GM12878 (cell line): Measurements from ENCODE around the gene ZNF83. TPM values are rescaled to one million over a fixed set of nuclear protein-coding genes. Genes with fewer than 3 reads are reported as not detected.
"Not testable (repeated sequence)": the region's sequence is repeated elsewhere in the genome, so short reads cannot be mapped to it uniquely, and the experiment has no call there.

Source experiments
- ATAC-seq: fragments of 200-7000 bp; cut with Tn5 transposase; 3 replicates; pipeline ENCODE4 v1.9.1; 2020; ENCODE audit warnings: mild to moderate bottlenecking, moderate library complexity
- BruUV-seq: library from RNA; stranded (reverse); fragments of 400-500 nt; replicated peaks from 2 replicates; lab custom pipeline; 2021; lab: Mats Ljungman, UMichigan
- CTCF ChIA-PET: fragments of 300-600 bp; sonication (Branson Sonifier 250); formaldehyde crosslinking; extraction: SDS; loops from one replicate; lab custom pipeline; 2021; ENCODE audit warnings: inconsistent platforms; lab: Yijun Ruan, JAX
- POLR2A ChIA-PET: fragments of 350-600 bp; formaldehyde crosslinking; extraction: SDS; loops from one replicate; lab custom pipeline; 2021; ENCODE audit warnings: inconsistent platforms; lab: Charles Lee
- RAD21 ChIA-PET: fragments of 300-600 bp; sonication (Branson Sonifier 250); formaldehyde crosslinking; loops from one replicate; lab custom pipeline; 2023; ENCODE audit warnings: antibody characterized with exemption; ENCODE audit not compliant: unreplicated experiment; lab: Charles Lee
- SMC1A ChIA-PET: fragments of 300-600 bp; sonication (Branson Sonifier 250); formaldehyde crosslinking; loops from one replicate; lab custom pipeline; 2023; ENCODE audit not compliant: unreplicated experiment, uncharacterized antibody; lab: Charles Lee
- DNase-seq: peaks from one replicate; pipeline ENCODE4 v3.0.0-alpha.2; 2011; ENCODE audit warnings: low read depth, low spot score
- FAIRE-seq: peaks from 3 replicates; lab custom pipeline; 2011; peaks lifted over from hg19 to GRCh38; lab: Jason Lieb, UNC
- H2AFZ ChIP-seq: 2 replicates; pipeline ENCODE4 v1.6.0; 2011; ENCODE audit warnings: low read depth, low read length, control low read depth; ENCODE audit not compliant: control insufficient read depth
- H3K27ac ChIP-seq: 2 replicates; pipeline ENCODE4 v1.5.1; 2011; ENCODE audit warnings: control low read depth; ENCODE audit not compliant: control insufficient read depth, insufficient read depth
- H3K27me3 ChIP-seq, 2 experiments: replicated peaks in 1 of 2; 2 replicates each; pipeline versions ENCODE4 v1.6.0 to v1.6.1; 2011; ENCODE audit warnings: low read length in 1 of 2; ENCODE audit not compliant: control insufficient read depth in 2 of 2, insufficient read depth in 2 of 2
- H3K36me3 ChIP-seq, 2 experiments: 2 replicates each; pipeline ENCODE4 v1.5.1; 2011; ENCODE audit warnings: low read length in 1 of 2; ENCODE audit not compliant: control insufficient read depth in 2 of 2, insufficient read depth in 2 of 2
- H3K4me1 ChIP-seq: 2 replicates; pipeline ENCODE4 v1.6.1; 2011; ENCODE audit warnings: mild to moderate bottlenecking, low read length, moderate library complexity, mixed read lengths; ENCODE audit not compliant: control insufficient read depth, insufficient read depth
- H3K4me2 ChIP-seq: 2 replicates; pipeline ENCODE4 v1.6.0; 2011; ENCODE audit warnings: control low read depth; ENCODE audit not compliant: control insufficient read depth, insufficient read depth
- H3K4me3 ChIP-seq: fragments of 200-600 bp; sonication (generic); 2 replicates; pipeline ENCODE4 v1.5.1; 2016
- H3K79me2 ChIP-seq: 2 replicates; pipeline ENCODE4 v1.6.0; 2011; ENCODE audit warnings: low read length; ENCODE audit not compliant: control insufficient read depth, insufficient read depth
- H3K9ac ChIP-seq: 2 replicates; pipeline ENCODE4 v1.8.0; 2011; ENCODE audit warnings: low read length, control low read depth, mixed read lengths; ENCODE audit not compliant: control insufficient read depth, insufficient read depth
- H3K9me3 ChIP-seq: replicated peaks from 3 replicates; pipeline ENCODE4 v1.5.1; 2011; ENCODE audit warnings: mild to moderate bottlenecking, low read length; ENCODE audit not compliant: control insufficient read depth, insufficient read depth
- H4K20me1 ChIP-seq: 2 replicates; pipeline ENCODE4 v1.6.0; 2011; ENCODE audit not compliant: control insufficient read depth, insufficient read depth
- SP1 ChIP-seq: IDR thresholded peaks from one replicate; pipeline ENCODE4 v1.6.1; 2011; ENCODE audit warnings: low read depth, low read length
- ZNF24 ChIP-seq: fragments of 450-650 bp; IDR thresholded peaks from 2 replicates; pipeline ENCODE4 v1.6.1; 2017; ENCODE audit warnings: antibody characterized with exemption, mild to moderate bottlenecking
- WGBS: methylation state at CpG from one replicate; pipeline ENCODE4 v1.1.6; 2016; ENCODE audit warnings: low lambda C conversion rate; ENCODE audit not compliant: insufficient replicate concordance, insufficient coverage; ENCODE audit errors: missing lambda C conversion rate; 5-methylcytosine and 5-hydroxymethylcytosine counted together
- in situ Hi-C: fragments of 300-500 bp; cut with MboI; formaldehyde crosslinking; loops from 9 replicates; pipeline ENCODE4 v1.14.3; 2018; ENCODE audit warnings: mixed read lengths
- intact Hi-C: fragments of 100-400 bp; cut with micrococcal nuclease; formaldehyde crosslinking; loops from one replicate; pipeline ENCODE4 v1.14.2; 2022; ENCODE audit not compliant: unreplicated experiment
- polyA plus RNA-seq, 11 experiments: library from polyadenylated mRNA; depleted of rRNA in 4 of 11; unstranded in 6 of 11; stranded (reverse) in 5 of 11; fragments of >200 nt; fragmentation: Nextera tagmentation in 4 of 11; fragmentation: Illumina TruSeq in 1 of 11; extraction: Ambion mirVana in 4 of 11; extraction: Trizol in 1 of 11; gene quantifications; 1 replicate in 1 of 11; 2 replicates in 10 of 11; pipeline versions ENCODE4 v1.2.1 to v1.2.3, GENCODE V29; 2011 to 2016; ENCODE audit warnings: inconsistent platforms in 2 of 11, missing spikeins in 2 of 11, low read depth in 1 of 11
- total RNA-seq, 4 experiments: library from RNA; depleted of rRNA in 3 of 4; stranded (reverse); fragments of >200 nt in 3 of 4; fragmentation: Illumina TruSeq in 1 of 4; extraction: Trizol in 1 of 4; gene quantifications; 2 replicates each; pipeline versions ENCODE4 v1.2.1 to v1.2.3, GENCODE V29; 2013 to 2021

Gene ZNF83
- total and polyA plus RNA-seq, 10 of the 15 experiments (the other 5 are each of a cell fraction or from before 2014, with no cell fraction given): 9.9 to 90.1 (median 18.7) TPM

GRCh38 chr19:52599241-52599640, 38.9 kb downstream of the ZNF83 start:
- Histone ChIP-seq H3K4me2 (no peak overlapping the region), H2AFZ (no peak overlapping the region), H3K9ac (no peak overlapping the region), H3K79me2 (no peaks in the 10 kb centered on the region), H3K4me1 (no peaks in the 10 kb centered on the region), H3K27ac (no peak overlapping the region), H3K9me3 (peaks cover 8% of the 10 kb centered on the region), H3K36me3 (no peaks in the 10 kb centered on the region), H3K27me3 (no peaks in the 10 kb centered on the region), H3K4me3 (no peak overlapping the region), H4K20me1 (no peaks in the 10 kb centered on the region)
- ChIA-PET CTCF (interaction anchor here (1.0 to 1.5 kb wide), 2 partner anchors 8 to 11 kb away, joined by 3 read pairs; no protein-coding TSS in a partner anchor), RAD21 (no interaction called here), POLR2A (no interaction called here), SMC1A (interaction anchor here (0.6 kb wide), 1 partner anchor 54 kb away, joined by 4 read pairs; no protein-coding TSS in a partner anchor)
- ATAC-seq: no peak
- in situ Hi-C loops: no loop called here
- no peak for FAIRE-seq
- TF ChIP-seq ZNF24 (no peak), SP1 (no peak)
- WGBS: 62% methylated on average over 3 of the region's 3 CpGs
- no peak for DNase-seq
- BruUV-seq: no TSS peak
- intact Hi-C loops: no loop called here

DNA sequence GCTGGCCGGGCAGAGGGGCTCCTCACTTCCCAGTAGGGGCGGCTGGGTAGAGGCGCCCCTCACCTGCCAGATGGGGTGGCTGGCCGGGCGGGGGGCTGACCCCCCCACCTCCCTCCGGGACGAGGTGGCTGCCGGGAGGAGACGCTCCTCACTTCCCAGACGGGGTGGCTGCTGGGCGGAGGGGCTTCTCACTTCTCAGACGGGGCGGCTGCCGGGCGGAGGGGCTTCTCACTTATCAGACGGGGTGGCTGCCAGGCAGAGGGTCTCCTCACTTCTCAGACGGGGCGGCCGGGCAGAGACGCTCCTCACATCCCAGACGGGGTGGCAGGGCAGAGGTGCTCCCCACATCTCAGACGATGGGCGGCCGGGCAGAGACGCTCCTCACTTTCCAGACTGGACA, 44.7 kb downstream of the ZNF83 start:
- H3K79me2 ChIP-seq, POLR2A ChIA-PET, DNase-seq, SMC1A ChIA-PET, ATAC-seq, H3K9ac ChIP-seq, H3K36me3 ChIP-seq, H3K27ac ChIP-seq, BruUV-seq, intact Hi-C loops, RAD21 ChIA-PET, H4K20me1 ChIP-seq, in situ Hi-C loops, H3K4me1 ChIP-seq, H3K4me2 ChIP-seq, H3K4me3 ChIP-seq, H3K9me3 ChIP-seq, FAIRE-seq, H2AFZ ChIP-seq, H3K27me3 ChIP-seq, CTCF ChIA-PET: not testable (repeated sequence)
- WGBS: no CpG with 5 or more reads among the region's 25 CpGs
